Measurements from ENCODE around the gene SMYD2. TPM values are rescaled to one million over a fixed set of nuclear protein-coding genes. Genes with fewer than 3 reads are reported as not detected.

SMYD2 gene
- total and polyA plus RNA-seq, 10 of the 15 experiments (the other 5 are each of a cell fraction or from before 2014, with no cell fraction given) = 8.3 to 55.7 (median 26.4) TPM

- H3K4me2 ChIP-seq (ENCODE audit: control insufficient read depth, insufficient read depth) = no peak overlapping the region
- in situ Hi-C loops (cut with MboI) (no loop called here), intact Hi-C loops (cut with micrococcal nuclease; ENCODE audit: unreplicated experiment) (no loop called here)
- no peaks in the 10 kb centered on the region for H3K79me2 ChIP-seq (ENCODE audit: control insufficient read depth, insufficient read depth, low read length)
- FAIRE-seq (no peak), ATAC-seq (no peak), DNase-seq (ENCODE audit: low read depth, low spot score) (no peak)
- no peak overlapping the region for H3K27ac ChIP-seq (ENCODE audit: control insufficient read depth, insufficient read depth)
- no peak for TF ChIP-seq SPI1 (IDR thresholded peaks at IDR 0.05; ENCODE audit: borderline replicate concordance, insufficient read depth, low read depth, low read length)
- POLR2A ChIA-PET = no interaction called here
- no TSS peak for BruUV-seq (replicated peaks)
- H3K9me3 ChIP-seq (replicated peaks; ENCODE audit: control insufficient read depth, insufficient read depth, low read length) = no peaks in the 10 kb centered on the region
- CTCF ChIA-PET = no interaction called here
- RAD21 ChIA-PET (ENCODE audit: unreplicated experiment) = no interaction called here
- no peaks in the 10 kb centered on the region; a peak in 1 of 4 replicates for H3K27me3 ChIP-seq (replicated peaks in 1 of 2; ENCODE audit: control insufficient read depth in 2 of 2, insufficient read depth in 2 of 2, low read length in 1 of 2)
- H3K36me3 ChIP-seq (ENCODE audit: control insufficient read depth in 2 of 2, insufficient read depth in 2 of 2, low read length in 1 of 2) = no peaks in the 10 kb centered on the region
- H3K4me3 ChIP-seq = no peak overlapping the region
- SMC1A ChIA-PET (ENCODE audit: uncharacterized antibody, unreplicated experiment) = no interaction called here
- H3K9ac ChIP-seq (ENCODE audit: control insufficient read depth, insufficient read depth, low read length) = no peak overlapping the region
- H3K4me1 ChIP-seq (ENCODE audit: control insufficient read depth, insufficient read depth, low read length) = no peaks in the 10 kb centered on the region
- H2AFZ ChIP-seq (ENCODE audit: control insufficient read depth, low read depth, low read length) = no peak overlapping the region
- WGBS (ENCODE audit: insufficient coverage, insufficient replicate concordance, low lambda C conversion rate, missing lambda C conversion rate) = 44% methylated on average over 8 of the region's 8 CpGs
- no peaks in the 10 kb centered on the region for H4K20me1 ChIP-seq (ENCODE audit: control insufficient read depth, insufficient read depth)
These were observed 33.4 kb upstream of the SMYD2 start for GRCh38 chr1:214247501-214248041.

DNA sequence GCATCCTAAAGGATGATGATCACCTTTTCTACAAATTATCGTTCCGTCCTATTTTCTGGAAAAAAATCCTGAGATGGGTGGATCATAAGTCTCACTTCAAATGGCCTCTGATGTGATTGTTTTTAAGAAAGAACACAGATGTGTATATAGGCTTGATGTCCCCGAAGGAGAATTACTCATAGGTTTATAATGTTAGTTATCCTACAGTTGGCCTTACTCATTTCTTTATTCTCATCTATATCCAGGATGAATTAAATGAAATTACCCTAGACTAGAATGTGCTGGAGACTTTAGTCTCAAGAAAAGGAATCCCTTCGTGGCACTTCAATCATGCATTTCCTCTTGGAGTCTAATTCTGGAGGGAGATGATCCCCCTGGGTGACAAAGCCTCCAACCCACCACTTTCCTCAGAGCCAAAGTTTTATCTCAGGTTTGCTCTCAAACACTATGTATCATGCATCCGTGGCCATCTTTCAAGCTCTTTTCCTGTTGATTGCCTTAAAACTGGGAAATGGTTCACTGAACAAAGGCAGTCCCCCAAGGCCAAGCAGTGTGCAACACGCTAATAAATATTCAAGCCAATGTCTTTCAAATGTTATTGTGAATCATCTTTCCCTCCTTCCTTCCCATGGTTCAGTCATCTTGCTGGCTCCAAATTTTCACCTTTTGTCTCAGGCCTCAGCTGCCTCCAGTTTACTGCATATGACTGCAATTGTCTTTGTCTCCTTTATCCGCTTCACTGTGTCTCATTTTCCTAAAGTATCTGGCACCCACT lies 32.5 kb upstream of the SMYD2 start:
- DNase-seq (ENCODE audit: low read depth, low spot score) (no peak), FAIRE-seq (no peak), ATAC-seq (no peak)
- intact Hi-C loops (cut with micrococcal nuclease; ENCODE audit: unreplicated experiment) = no loop called here
- Histone ChIP-seq H3K36me3 (ENCODE audit: control insufficient read depth in 2 of 2, insufficient read depth in 2 of 2, low read length in 1 of 2) (no peaks in the 10 kb centered on the region), H2AFZ (ENCODE audit: control insufficient read depth, low read depth, low read length) (no peak overlapping the region), H3K9me3 (replicated peaks; ENCODE audit: control insufficient read depth, insufficient read depth, low read length) (no peaks in the 10 kb centered on the region), H3K9ac (ENCODE audit: control insufficient read depth, insufficient read depth, low read length) (no peak overlapping the region), H3K4me3 (no peak overlapping the region), H3K79me2 (ENCODE audit: control insufficient read depth, insufficient read depth, low read length) (no peaks in the 10 kb centered on the region), H3K27me3 (replicated peaks in 1 of 2; ENCODE audit: control insufficient read depth in 2 of 2, insufficient read depth in 2 of 2, low read length in 1 of 2) (no peaks in the 10 kb centered on the region; a peak in 1 of 4 replicates), H3K27ac (ENCODE audit: control insufficient read depth, insufficient read depth) (no peak overlapping the region), H3K4me2 (ENCODE audit: control insufficient read depth, insufficient read depth) (no peak overlapping the region), H4K20me1 (ENCODE audit: control insufficient read depth, insufficient read depth) (no peaks in the 10 kb centered on the region), H3K4me1 (ENCODE audit: control insufficient read depth, insufficient read depth, low read length) (no peaks in the 10 kb centered on the region)
- TF ChIP-seq, protein P1, sequence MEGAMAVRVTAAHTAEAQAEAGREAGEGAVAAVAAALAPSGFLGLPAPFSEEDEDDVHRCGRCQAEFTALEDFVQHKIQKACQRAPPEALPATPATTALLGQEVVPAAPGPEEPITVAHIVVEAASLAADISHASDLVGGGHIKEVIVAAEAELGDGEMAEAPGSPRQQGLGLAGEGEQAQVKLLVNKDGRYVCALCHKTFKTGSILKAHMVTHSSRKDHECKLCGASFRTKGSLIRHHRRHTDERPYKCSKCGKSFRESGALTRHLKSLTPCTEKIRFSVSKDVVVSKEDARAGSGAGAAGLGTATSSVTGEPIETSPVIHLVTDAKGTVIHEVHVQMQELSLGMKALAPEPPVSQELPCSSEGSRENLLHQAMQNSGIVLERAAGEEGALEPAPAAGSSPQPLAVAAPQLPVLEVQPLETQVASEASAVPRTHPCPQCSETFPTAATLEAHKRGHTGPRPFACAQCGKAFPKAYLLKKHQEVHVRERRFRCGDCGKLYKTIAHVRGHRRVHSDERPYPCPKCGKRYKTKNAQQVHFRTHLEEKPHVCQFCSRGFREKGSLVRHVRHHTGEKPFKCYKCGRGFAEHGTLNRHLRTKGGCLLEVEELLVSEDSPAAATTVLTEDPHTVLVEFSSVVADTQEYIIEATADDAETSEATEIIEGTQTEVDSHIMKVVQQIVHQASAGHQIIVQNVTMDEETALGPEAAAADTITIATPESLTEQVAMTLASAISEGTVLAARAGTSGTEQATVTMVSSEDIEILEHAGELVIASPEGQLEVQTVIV (IDR thresholded peaks at IDR 0.05; ENCODE audit: borderline replicate concordance, partially characterized antibody) = no peak
- no peak for TF ChIP-seq RB1 (IDR thresholded peaks at IDR 0.05; ENCODE audit: borderline replicate concordance)
- TF ChIP-seq NFXL1 (IDR thresholded peaks at IDR 0.05; ENCODE audit: borderline replicate concordance) = no peak
- TF ChIP-seq ZNF384 (IDR thresholded peaks at IDR 0.05; ENCODE audit: borderline replicate concordance, low read depth, low read length) = no peak
- no peak for TF ChIP-seq RAD51 (IDR thresholded peaks at IDR 0.05)
- TF ChIP-seq CREM (IDR thresholded peaks at IDR 0.05; ENCODE audit: low read depth) = no peak
- TF ChIP-seq CBFB (IDR thresholded peaks at IDR 0.05; ENCODE audit: low read depth) = no peak
- TF ChIP-seq, protein P2, sequence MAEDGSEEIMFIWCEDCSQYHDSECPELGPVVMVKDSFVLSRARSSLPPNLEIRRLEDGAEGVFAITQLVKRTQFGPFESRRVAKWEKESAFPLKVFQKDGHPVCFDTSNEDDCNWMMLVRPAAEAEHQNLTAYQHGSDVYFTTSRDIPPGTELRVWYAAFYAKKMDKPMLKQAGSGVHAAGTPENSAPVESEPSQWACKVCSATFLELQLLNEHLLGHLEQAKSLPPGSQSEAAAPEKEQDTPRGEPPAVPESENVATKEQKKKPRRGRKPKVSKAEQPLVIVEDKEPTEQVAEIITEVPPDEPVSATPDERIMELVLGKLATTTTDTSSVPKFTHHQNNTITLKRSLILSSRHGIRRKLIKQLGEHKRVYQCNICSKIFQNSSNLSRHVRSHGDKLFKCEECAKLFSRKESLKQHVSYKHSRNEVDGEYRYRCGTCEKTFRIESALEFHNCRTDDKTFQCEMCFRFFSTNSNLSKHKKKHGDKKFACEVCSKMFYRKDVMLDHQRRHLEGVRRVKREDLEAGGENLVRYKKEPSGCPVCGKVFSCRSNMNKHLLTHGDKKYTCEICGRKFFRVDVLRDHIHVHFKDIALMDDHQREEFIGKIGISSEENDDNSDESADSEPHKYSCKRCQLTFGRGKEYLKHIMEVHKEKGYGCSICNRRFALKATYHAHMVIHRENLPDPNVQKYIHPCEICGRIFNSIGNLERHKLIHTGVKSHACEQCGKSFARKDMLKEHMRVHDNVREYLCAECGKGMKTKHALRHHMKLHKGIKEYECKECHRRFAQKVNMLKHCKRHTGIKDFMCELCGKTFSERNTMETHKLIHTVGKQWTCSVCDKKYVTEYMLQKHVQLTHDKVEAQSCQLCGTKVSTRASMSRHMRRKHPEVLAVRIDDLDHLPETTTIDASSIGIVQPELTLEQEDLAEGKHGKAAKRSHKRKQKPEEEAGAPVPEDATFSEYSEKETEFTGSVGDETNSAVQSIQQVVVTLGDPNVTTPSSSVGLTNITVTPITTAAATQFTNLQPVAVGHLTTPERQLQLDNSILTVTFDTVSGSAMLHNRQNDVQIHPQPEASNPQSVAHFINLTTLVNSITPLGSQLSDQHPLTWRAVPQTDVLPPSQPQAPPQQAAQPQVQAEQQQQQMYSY (CRISPR knock-in tag; IDR thresholded peaks at IDR 0.05) = no peak
- TF ChIP-seq PML (IDR thresholded peaks at IDR 0.05; ENCODE audit: low read length) = no peak
- TF ChIP-seq KLF5 (IDR thresholded peaks at IDR 0.05; ENCODE audit: partially characterized antibody) = no peak
- SMC1A ChIA-PET (ENCODE audit: uncharacterized antibody, unreplicated experiment) = no interaction called here
- in situ Hi-C loops (cut with MboI) = no loop called here
- POLR2A ChIA-PET = no interaction called here
- CTCF ChIA-PET = interaction anchor here (0.6 kb wide), 1 partner anchor 336 kb away, joined by 3 read pairs; no protein-coding TSS in a partner anchor
- RAD21 ChIA-PET (ENCODE audit: unreplicated experiment) = no interaction called here
- BruUV-seq (replicated peaks) = no TSS peak
- WGBS (ENCODE audit: insufficient coverage, insufficient replicate concordance, low lambda C conversion rate, missing lambda C conversion rate) = 21% methylated on average over 7 of the region's 7 CpGs

Measured in GM12878 (cell line).